ENCODE data around the gene EIF4G3.

DNA sequence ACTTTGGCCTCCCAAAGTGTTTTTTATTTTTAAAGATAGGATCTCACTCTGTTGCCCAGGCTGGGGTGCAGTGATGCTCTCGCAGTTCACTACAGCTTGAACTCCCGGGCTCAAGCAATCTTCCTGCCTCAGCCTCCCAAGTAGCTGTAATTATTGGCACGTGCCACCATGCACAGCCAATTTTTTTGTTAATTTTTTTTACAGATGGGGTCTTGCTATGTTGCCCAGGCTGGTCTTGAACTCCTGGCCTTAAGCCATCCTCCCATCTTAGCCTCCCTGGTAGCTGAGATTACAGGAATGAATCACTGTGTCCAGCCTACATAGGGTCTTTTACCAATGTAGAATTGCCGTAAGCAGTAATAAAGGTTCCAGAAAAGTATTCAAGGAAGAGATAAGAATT is 340.5 kb downstream of the EIF4G3 start:
- TF ChIP-seq, protein P1, sequence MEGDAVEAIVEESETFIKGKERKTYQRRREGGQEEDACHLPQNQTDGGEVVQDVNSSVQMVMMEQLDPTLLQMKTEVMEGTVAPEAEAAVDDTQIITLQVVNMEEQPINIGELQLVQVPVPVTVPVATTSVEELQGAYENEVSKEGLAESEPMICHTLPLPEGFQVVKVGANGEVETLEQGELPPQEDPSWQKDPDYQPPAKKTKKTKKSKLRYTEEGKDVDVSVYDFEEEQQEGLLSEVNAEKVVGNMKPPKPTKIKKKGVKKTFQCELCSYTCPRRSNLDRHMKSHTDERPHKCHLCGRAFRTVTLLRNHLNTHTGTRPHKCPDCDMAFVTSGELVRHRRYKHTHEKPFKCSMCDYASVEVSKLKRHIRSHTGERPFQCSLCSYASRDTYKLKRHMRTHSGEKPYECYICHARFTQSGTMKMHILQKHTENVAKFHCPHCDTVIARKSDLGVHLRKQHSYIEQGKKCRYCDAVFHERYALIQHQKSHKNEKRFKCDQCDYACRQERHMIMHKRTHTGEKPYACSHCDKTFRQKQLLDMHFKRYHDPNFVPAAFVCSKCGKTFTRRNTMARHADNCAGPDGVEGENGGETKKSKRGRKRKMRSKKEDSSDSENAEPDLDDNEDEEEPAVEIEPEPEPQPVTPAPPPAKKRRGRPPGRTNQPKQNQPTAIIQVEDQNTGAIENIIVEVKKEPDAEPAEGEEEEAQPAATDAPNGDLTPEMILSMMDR (conservative IDR thresholded peaks at IDR 0.05 in 1 of 2, IDR thresholded peaks at IDR 0.05 in 1 of 2; ENCODE audit: extremely low read depth in 1 of 2, insufficient read depth in 1 of 2, low read depth in 1 of 2, low read length in 2 of 2): no peak
- no peak for TF ChIP-seq EZH2 (IDR thresholded peaks at IDR 0.05; ENCODE audit: borderline replicate concordance, low read length)
